NCI-H1105 treated with DMSO at 0.1 percent for 48 hours (cell line): Measurements from ENCODE around the gene HELZ.
"Not testable (repeated sequence)": the region's sequence is repeated elsewhere in the genome, so short reads cannot be mapped to it uniquely, and the experiment has no call there.

Experiments used
- DNase-seq: peaks from one replicate; lab custom pipeline; 2025; lab: John Stamatoyannopoulos, UW

The HELZ gene

DNA sequence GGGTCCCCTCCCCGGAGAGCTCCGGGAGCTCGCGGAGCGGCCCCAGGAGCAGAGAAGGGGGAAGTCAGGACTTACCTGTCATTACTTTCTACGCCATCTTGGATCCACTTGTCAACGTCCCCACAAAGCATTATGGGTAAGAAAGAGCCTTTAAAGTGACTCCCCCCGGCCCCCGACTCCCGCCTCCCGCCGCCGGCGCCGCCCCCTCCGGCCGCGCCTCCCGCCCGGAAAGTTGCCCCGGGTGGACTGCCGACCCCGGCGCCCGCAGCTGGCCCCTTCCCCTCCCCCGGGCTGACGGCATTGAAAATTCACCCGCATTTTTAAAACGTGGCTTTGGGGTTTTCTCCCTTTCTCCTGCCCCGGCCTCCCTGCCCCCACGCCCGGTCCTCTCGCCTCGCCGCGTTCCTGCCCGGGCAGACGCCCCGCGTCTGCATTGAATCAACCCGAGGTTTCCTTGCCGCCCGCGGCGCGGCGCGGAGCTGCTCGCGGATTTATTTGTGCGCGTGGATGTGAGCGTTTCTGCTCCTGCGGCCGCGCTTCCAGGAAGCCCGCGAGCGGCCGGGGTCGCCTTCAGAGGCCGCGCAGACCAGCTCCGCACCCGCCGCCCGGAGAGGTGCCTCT, at the start of gene HELZ:
Gene HELZ, minus strand, starts transcription at position 124 of the 621 bp plus-strand sequence. CDS start 26,392 bp downstream, outside the sequence.
- DNase-seq, result peak; percentile 78

- peak; percentile 0 for DNase-seq
Observed at GRCh38 chr17:67293251-67294203, 48.5 kb upstream of the HELZ start.

DNA sequence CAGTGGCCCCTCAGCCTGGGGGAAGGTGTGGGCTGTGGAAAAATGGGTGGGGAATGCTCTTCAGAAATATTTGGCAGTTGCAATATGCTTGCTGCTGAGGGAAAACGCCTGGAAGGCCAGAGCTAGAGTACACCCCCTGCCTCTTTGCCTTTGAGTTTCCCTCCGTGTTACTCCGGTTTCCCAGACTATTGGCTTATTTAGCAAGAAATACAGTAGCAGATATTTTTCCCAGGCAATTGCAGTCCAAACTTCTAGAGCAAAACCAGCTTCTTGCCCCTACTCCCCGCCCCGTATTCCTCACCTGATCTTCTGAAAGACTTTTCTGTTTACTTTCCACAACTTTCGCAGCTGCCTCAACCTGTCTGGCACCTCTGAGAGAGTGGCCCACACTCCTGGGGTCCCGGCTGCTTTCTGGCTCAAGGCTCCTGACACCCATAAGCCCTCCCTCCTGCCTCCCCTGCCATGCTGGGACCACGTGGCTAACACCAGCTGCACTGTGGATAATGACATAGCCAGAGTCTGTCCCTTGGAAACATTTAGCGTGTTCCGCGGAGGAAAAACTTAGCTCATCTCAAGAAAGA, 45.8 kb upstream of the HELZ start:
- no peak for DNase-seq

- DNase-seq, result no peak
Observed at GRCh38 chr17:67290244-67290643, 45.2 kb upstream of the HELZ start.

GRCh38 chr17:67289181-67289876, 44.3 kb upstream of the HELZ start:
- peak; percentile 2 for DNase-seq

DNA sequence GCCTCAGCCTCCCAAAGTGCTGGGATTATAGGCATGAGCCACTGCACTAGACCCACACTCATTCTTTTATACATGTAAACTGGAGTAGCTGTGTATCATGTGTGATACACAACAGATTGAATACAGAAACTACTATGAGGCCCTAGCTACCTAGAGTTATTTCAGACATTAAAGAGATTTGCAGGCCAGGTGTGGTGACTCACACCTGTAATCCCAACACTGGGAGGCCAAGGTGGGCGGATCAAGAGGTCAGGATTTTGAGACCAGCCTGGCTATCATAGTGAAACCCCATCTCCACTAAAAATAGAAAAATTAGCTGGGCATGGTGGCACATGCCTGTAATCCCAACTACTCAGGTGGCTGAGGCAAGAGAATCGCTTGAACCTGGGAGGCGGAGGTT, 41.8 kb upstream of the HELZ start:
- not testable (repeated sequence) for DNase-seq

- DNase-seq, result no peak
Observed at GRCh38 chr17:67285360-67285759, 40.4 kb upstream of the HELZ start.

DNA sequence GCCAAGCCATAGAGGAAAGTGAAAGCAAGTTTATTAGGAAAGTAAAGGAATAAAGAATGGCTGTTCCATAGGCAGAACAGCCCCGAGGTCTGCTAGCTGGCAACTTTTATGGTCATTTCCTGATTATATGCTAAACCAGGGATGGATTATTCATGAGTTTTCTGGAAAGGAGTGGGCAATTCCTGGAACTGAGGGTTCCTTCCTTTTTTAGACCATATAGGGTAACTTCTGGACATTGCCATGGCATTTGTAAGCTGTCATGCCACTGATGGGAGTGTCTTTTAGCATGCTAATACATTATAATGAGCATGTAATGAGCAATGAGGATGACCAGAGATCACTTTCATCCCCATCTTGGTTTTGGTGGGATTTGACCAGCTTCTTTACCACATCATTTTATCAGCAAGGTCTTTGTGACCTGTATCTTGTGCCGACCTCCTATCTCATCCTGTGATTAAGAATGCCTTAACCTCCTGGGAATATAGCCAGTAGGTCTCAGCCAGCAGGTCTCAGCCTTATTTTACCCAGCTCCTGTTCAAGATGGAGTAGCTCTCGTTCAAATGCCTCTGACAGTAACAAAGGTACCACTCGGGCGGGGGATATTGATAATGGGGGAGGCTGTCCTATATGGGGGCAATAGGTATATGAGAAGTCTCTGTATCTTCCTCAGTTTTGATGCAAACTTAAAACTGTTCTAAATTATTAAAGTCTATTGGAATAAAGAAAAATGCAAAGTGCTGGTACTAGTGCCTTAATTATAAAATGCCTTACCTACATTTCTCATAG, 38.9 kb upstream of the HELZ start:
- DNase-seq, result no peak

DNA sequence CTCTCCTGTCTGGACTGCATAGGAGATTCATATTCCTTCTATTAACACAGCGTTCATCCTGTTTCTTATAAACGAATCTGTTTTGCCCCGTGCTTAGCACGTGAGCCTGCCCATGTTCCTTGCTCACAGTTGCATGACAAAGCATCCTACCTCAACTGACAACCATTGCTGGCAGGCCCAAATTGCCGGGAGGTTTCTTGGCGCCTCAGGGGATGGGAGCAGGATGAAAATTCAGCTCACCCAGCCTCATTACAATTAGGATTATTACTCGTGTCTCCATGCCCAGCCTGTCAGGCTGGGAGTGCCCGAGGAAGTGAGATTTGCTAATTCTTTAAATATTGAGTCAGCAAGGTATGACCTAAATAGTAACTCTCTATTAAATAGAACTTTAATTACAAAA, 36.7 kb upstream of the HELZ start:
- no peak for DNase-seq

GRCh38 chr17:67281053-67281452, 36.1 kb upstream of the HELZ start:
- no peak for DNase-seq

- peak; percentile 67 for DNase-seq
Observed at GRCh38 chr17:67280279-67280678, 35.3 kb upstream of the HELZ start.

GRCh38 chr17:67279115-67279514, 34.1 kb upstream of the HELZ start:
- DNase-seq, result no peak

DNA sequence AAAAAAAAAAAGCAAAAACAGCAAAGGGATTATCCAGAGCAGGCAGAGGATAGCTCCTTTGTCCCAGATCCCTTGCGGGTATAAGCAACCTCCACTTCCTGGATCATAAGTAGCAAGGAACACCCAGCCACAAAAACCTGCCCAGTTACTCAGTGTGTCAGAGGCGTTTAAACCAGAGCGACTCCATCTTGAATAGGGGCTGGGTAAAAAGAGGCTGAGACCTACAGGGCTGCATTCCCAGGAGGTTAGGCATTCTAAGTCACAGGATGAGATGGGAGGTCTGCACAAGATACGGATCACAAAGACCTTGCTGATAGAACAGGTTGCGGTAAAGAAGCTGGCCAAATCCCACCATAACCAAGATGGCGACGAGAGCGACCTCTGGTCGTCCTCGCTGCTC, 33.4 kb upstream of the HELZ start:
- no peak for DNase-seq

DNA sequence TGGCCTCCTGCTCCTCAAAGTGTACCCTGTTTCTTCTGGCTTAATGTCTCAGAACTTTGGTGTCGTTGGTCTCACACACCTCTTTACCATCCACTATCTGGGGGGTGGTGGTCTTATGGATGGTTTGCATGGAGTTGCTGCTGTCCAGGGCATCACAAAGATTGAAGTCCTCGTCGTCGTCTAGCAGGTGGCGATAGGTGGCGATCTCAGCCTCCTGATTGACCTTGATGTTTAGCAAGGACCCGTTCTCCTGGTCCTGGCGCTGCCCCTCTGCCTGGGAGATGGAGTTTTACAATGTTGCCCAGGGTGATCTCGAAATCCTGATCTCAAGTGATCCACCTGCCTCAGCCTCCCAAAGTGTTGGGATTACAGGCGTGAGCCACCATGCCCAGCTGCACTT, 31.1 kb upstream of the HELZ start:
- DNase-seq, result no peak

DNA sequence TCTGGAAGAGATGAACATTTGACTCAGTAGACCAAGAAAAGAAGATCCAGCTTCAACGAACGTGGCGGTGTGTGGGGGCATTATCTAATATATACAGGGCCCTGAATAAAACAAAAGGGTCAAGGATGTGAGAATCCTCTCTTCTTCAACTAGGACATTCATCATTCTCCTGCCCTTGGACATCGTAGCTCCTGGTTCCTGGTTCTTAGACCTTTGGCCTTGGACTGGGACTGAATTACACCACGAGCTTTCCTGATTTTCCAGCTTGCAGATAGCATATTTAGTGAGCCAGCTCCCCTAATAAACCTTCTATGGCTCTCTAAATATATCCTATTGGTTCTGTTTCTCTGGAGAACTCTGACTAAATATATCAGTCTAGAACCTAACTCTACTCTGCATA, 29.5 kb upstream of the HELZ start:
- no peak for DNase-seq

DNA sequence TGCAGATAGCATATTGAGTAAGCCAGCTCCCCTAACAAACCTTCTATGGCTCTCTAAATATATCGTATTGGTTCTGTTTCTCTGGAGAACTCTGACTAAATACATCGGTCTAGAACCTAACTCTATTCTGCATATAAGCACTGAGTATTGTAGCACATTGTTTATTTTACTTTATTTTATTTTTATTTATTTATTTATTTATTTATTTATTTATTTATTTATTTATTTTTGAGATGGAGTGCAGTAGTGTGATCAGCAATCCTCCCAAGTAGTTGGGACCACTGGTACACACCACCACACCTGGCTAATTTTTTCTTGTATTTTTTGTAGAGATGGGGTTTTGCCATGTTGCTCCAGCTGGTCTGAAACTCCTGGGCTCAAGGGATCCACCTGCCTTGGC, 28.9 kb upstream of the HELZ start:
- no peak for DNase-seq

DNA sequence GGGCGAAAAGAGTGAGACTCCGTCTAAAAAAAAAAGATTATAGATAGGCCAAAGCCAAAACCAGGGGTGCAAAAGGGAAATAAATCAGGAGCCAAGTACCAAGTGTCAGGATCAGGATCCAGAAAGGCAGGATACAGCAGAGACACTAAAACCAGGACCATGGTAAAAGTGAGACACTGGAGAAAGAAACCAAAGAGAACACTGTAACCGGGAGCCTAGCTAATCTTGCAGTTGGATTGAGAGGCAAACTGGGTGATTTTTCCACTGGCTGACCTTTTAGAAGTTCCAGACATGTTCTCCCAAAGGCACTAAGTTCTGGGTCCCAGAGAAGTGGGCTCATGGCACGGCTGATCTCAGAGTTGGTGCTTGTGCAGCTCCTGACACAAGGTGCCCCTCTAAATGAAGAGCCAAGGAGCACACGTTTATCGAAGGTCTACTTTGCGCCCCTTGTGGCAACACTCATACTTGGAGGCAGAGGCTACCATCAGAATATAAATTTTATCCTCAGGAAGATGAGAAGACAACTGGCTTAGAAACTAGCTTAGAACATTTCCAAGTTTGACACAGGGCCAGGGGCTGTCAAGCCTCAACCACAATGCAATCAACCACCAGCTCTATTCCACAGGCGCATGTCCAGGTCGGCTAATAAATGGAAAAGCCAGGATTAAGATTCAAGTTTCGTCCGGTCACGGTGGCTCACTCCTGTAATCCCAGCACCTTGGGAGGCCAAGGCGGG, 27.5 kb upstream of the HELZ start:
- no peak for DNase-seq

- not testable (repeated sequence) for DNase-seq
Observed at GRCh38 chr17:67271187-67271586, 26.2 kb upstream of the HELZ start.

DNA sequence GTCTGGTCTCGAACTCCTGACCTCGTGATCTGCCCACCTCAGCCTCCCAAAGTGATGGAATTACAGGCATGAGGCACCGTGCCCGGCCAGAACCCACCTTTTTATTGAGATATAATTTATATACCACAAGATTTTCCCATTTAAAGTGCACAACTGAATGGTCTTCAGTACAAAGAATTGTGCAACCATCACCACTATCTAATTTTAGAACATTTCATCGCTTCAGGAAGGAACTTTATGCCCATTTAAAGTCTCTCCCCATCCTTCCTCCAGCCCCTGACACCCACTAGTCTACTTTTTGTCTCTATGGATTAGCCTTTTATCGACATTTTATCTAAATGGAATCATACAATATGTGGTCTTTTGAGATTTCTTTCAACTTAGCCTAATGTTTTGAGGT, 25.4 kb upstream of the HELZ start:
- no peak for DNase-seq

DNA sequence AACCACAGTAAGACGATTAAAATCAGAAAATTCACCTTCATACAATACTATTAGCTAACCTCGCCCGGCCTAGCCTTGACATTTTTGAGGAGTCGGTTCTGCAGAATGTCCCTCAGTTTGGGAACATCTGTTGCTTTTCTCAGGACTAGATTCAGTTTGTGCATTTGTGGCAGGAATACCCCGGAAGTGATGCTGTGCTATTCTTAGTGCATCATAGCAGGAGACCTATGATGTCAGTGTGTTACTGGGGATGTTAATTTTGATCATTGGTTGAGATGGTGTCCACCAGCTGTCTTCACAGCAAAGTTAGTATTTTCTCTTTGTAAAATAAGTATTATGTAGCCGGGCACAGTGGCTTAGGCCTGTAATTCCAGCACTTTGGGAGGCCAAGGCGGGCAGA, 21.5 kb upstream of the HELZ start:
- no peak for DNase-seq
